ENCODE measurements around the gene ZNF775.
A peak's percentile ranks its signal among the peaks of the same experiment; 100 is the strongest.

ZNF775 gene

GRCh38 chr7:150378115-150378852, 846 bp upstream of the ZNF775 start:
- Histone ChIP-seq H3K9ac (ENCODE audit: low read length) (peak overlapping the region; percentile 86), H3K79me2 (ENCODE audit: control insufficient read depth, insufficient read depth, low read length) (peaks cover 27% of the 10 kb centered on the region), H4K8ac (ENCODE audit: low read depth, low read length) (peak overlapping the region; percentile 99), H3K36me3 (ENCODE audit: control insufficient read depth, insufficient read depth, low read length) (no peaks in the 10 kb centered on the region), H4K5ac (ENCODE audit: low read length) (no peak overlapping the region), H3K4me1 (ENCODE audit: control insufficient read depth, low read depth, low read length) (peaks cover 30% of the 10 kb centered on the region), H3K27ac (ENCODE audit: low read depth, low read length) (peak overlapping the region; percentile 99), H3K18ac (ENCODE audit: low read length) (peak overlapping the region; percentile 96), H2BK15ac (replicated peaks; ENCODE audit: low read depth) (no peak overlapping the region), H3K56ac (ENCODE audit: low read length) (peak overlapping the region; percentile 94), H2AK5ac (ENCODE audit: low read length) (no peak overlapping the region), H2BK5ac (ENCODE audit: low read length) (peak overlapping the region; percentile 61), H2BK120ac (ENCODE audit: low read depth, low read length) (peak overlapping the region; percentile 47), H3K4me2 (ENCODE audit: low read length) (peak overlapping the region; percentile 70), H3K23ac (ENCODE audit: low read length) (no peak overlapping the region), H3K4ac (ENCODE audit: low read depth, low read length) (peak overlapping the region; percentile 77), H3K4me3 (ENCODE audit: low read length) (peak overlapping the region; percentile 55), H3K79me1 (ENCODE audit: low read length) (peaks cover 24% of the 10 kb centered on the region), H3K27me3 (ENCODE audit: insufficient read depth, low read length, poor library complexity) (no peaks in the 10 kb centered on the region)
- DNase-seq: peak; percentile 99
- no CpG with 5 or more reads among the region's 32 CpGs for WGBS (ENCODE audit: extremely low coverage, insufficient coverage, low lambda C conversion rate)

GRCh38 chr7:150379441-150380379, 580 bp downstream of the ZNF775 start:
- Histone ChIP-seq H3K56ac (ENCODE audit: low read length) (peak overlapping the region; percentile 89), H3K79me2 (ENCODE audit: control insufficient read depth, insufficient read depth, low read length) (peaks cover 30% of the 10 kb centered on the region), H3K23ac (ENCODE audit: low read length) (peak overlapping the region; percentile 34), H4K8ac (ENCODE audit: low read depth, low read length) (peak overlapping the region; percentile 90), H3K27me3 (ENCODE audit: insufficient read depth, low read length, poor library complexity) (no peaks in the 10 kb centered on the region), H3K18ac (ENCODE audit: low read length) (peak overlapping the region; percentile 77), H3K36me3 (ENCODE audit: control insufficient read depth, insufficient read depth, low read length) (no peaks in the 10 kb centered on the region), H3K79me1 (ENCODE audit: low read length) (peaks cover 27% of the 10 kb centered on the region), H2AK5ac (ENCODE audit: low read length) (peak overlapping the region; percentile 76), H2BK15ac (replicated peaks; ENCODE audit: low read depth) (no peak overlapping the region), H3K4me3 (ENCODE audit: low read length) (peak overlapping the region; percentile 65), H3K4me1 (ENCODE audit: control insufficient read depth, low read depth, low read length) (peaks cover 37% of the 10 kb centered on the region), H4K5ac (ENCODE audit: low read length) (no peak overlapping the region), H2BK120ac (ENCODE audit: low read depth, low read length) (peak overlapping the region; percentile 15), H3K4me2 (ENCODE audit: low read length) (peak overlapping the region; percentile 61), H3K4ac (ENCODE audit: low read depth, low read length) (peak overlapping the region; percentile 98), H3K27ac (ENCODE audit: low read depth, low read length) (peak overlapping the region; percentile 97), H3K9ac (ENCODE audit: low read length) (peak overlapping the region; percentile 88), H2BK5ac (ENCODE audit: low read length) (peak overlapping the region; percentile 24)
- no peak for DNase-seq
- WGBS (ENCODE audit: extremely low coverage, insufficient coverage, low lambda C conversion rate): no CpG with 5 or more reads among the region's 52 CpGs

DNA sequence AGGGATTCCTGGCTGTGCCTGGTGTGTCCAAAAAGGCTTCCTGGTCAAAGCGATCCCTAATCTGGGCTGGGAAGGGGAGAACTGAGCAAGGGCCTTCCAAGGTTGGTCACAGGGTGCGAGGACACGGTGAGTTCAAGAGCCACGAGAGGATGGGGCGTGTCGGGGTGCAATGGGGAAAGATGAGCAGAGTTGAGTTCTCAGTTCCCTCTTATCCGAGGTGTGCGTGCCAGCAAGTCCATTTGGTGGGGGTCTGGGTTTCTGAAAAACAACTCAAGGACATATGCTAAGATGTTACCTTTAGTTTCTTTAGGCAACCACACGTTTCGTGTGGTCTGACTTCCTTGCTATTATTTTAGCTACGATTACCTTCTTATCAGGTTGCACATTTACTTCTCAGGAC, 1.3 kb downstream of the ZNF775 start:
- H2BK5ac ChIP-seq (ENCODE audit: low read length): no peak overlapping the region
- H2AK5ac ChIP-seq (ENCODE audit: low read length): peak overlapping the region; percentile 76
- DNase-seq: no peak
- peak overlapping the region; percentile 88 for H3K9ac ChIP-seq (ENCODE audit: low read length)
- no peaks in the 10 kb centered on the region for H3K27me3 ChIP-seq (ENCODE audit: insufficient read depth, low read length, poor library complexity)
- peaks cover 32% of the 10 kb centered on the region for H3K79me2 ChIP-seq (ENCODE audit: control insufficient read depth, insufficient read depth, low read length)
- no peak overlapping the region for H3K27ac ChIP-seq (ENCODE audit: low read depth, low read length)
- no peak overlapping the region for H2BK120ac ChIP-seq (ENCODE audit: low read depth, low read length)
- no CpG with 5 or more reads among the region's 11 CpGs for WGBS (ENCODE audit: extremely low coverage, insufficient coverage, low lambda C conversion rate)
- no peak overlapping the region for H3K4ac ChIP-seq (ENCODE audit: low read depth, low read length)
- no peak overlapping the region for H2BK15ac ChIP-seq (replicated peaks; ENCODE audit: low read depth)
- H3K36me3 ChIP-seq (ENCODE audit: control insufficient read depth, insufficient read depth, low read length): no peaks in the 10 kb centered on the region
- H3K23ac ChIP-seq (ENCODE audit: low read length): no peak overlapping the region
- no peak overlapping the region for H4K8ac ChIP-seq (ENCODE audit: low read depth, low read length)
- H3K4me3 ChIP-seq (ENCODE audit: low read length): peak overlapping the region; percentile 65
- H3K4me1 ChIP-seq (ENCODE audit: control insufficient read depth, low read depth, low read length): peaks cover 37% of the 10 kb centered on the region
- H3K56ac ChIP-seq (ENCODE audit: low read length): peak overlapping the region; percentile 89
- H3K18ac ChIP-seq (ENCODE audit: low read length): no peak overlapping the region
- H3K4me2 ChIP-seq (ENCODE audit: low read length): peak overlapping the region; percentile 61
- no peak overlapping the region for H4K5ac ChIP-seq (ENCODE audit: low read length)
- H3K79me1 ChIP-seq (ENCODE audit: low read length): peaks cover 29% of the 10 kb centered on the region

- WGBS (ENCODE audit: extremely low coverage, insufficient coverage, low lambda C conversion rate): no CpG with 5 or more reads among the region's 9 CpGs
- peaks cover 35% of the 10 kb centered on the region for H3K4me1 ChIP-seq (ENCODE audit: control insufficient read depth, low read depth, low read length)
- no peak overlapping the region for H3K4me3 ChIP-seq (ENCODE audit: low read length)
Measured at GRCh38 chr7:150381096-150381495, 2.0 kb downstream of the ZNF775 start.

GRCh38 chr7:150381785-150382122, 2.6 kb downstream of the ZNF775 start:
- Histone ChIP-seq H2BK120ac (ENCODE audit: low read depth, low read length) (no peak overlapping the region), H3K27ac (ENCODE audit: low read depth, low read length) (no peak overlapping the region), H3K79me2 (ENCODE audit: control insufficient read depth, insufficient read depth, low read length) (peaks cover 32% of the 10 kb centered on the region), H2BK5ac (ENCODE audit: low read length) (no peak overlapping the region), H3K4me3 (ENCODE audit: low read length) (no peak overlapping the region), H3K36me3 (ENCODE audit: control insufficient read depth, insufficient read depth, low read length) (no peaks in the 10 kb centered on the region), H3K4me1 (ENCODE audit: control insufficient read depth, low read depth, low read length) (peaks cover 29% of the 10 kb centered on the region), H3K9ac (ENCODE audit: low read length) (no peak overlapping the region), H4K8ac (ENCODE audit: low read depth, low read length) (no peak overlapping the region), H3K4me2 (ENCODE audit: low read length) (no peak overlapping the region), H3K18ac (ENCODE audit: low read length) (peak overlapping the region; percentile 2), H4K5ac (ENCODE audit: low read length) (no peak overlapping the region), H3K79me1 (ENCODE audit: low read length) (peaks cover 25% of the 10 kb centered on the region), H3K23ac (ENCODE audit: low read length) (no peak overlapping the region), H3K56ac (ENCODE audit: low read length) (no peak overlapping the region), H2AK5ac (ENCODE audit: low read length) (no peak overlapping the region), H3K27me3 (ENCODE audit: insufficient read depth, low read length, poor library complexity) (no peaks in the 10 kb centered on the region), H2BK15ac (replicated peaks; ENCODE audit: low read depth) (no peak overlapping the region), H3K4ac (ENCODE audit: low read depth, low read length) (no peak overlapping the region)
- no peak for DNase-seq
- no CpG with 5 or more reads among the region's 1 CpG for WGBS (ENCODE audit: extremely low coverage, insufficient coverage, low lambda C conversion rate)

More at GRCh38 chr7:150381096-150381495, 2.0 kb downstream of the ZNF775 start:
- Histone ChIP-seq H3K36me3 (ENCODE audit: control insufficient read depth, insufficient read depth, low read length) (no peaks in the 10 kb centered on the region), H3K23ac (ENCODE audit: low read length) (no peak overlapping the region), H2BK120ac (ENCODE audit: low read depth, low read length) (no peak overlapping the region), H3K9ac (ENCODE audit: low read length) (peak overlapping the region; percentile 49), H4K8ac (ENCODE audit: low read depth, low read length) (no peak overlapping the region), H2AK5ac (ENCODE audit: low read length) (no peak overlapping the region), H2BK15ac (replicated peaks; ENCODE audit: low read depth) (no peak overlapping the region), H3K79me1 (ENCODE audit: low read length) (peaks cover 27% of the 10 kb centered on the region), H3K4me2 (ENCODE audit: low read length) (no peak overlapping the region), H2BK5ac (ENCODE audit: low read length) (no peak overlapping the region), H3K4ac (ENCODE audit: low read depth, low read length) (no peak overlapping the region), H3K79me2 (ENCODE audit: control insufficient read depth, insufficient read depth, low read length) (peaks cover 32% of the 10 kb centered on the region), H3K27ac (ENCODE audit: low read depth, low read length) (no peak overlapping the region), H3K56ac (ENCODE audit: low read length) (peak overlapping the region; percentile 54), H3K18ac (ENCODE audit: low read length) (no peak overlapping the region), H3K27me3 (ENCODE audit: insufficient read depth, low read length, poor library complexity) (no peaks in the 10 kb centered on the region), H4K5ac (ENCODE audit: low read length) (no peak overlapping the region)
- no peak for DNase-seq

All from mesendoderm (in vitro differentiated cells).